Epithelial cell of prostate (primary cell): ENCODE data around the gene CUX1.
A peak's percentile ranks its signal among the peaks of the same experiment; 100 is the strongest.
"Not testable (repeated sequence)": the region's sequence is repeated elsewhere in the genome, so short reads cannot be mapped to it uniquely, and the experiment has no call there.

Source experiments
- DNase-seq: peaks from one replicate; pipeline ENCODE4 v3.0.0-alpha.2; 2011; ENCODE audit warnings: low read depth, low spot score
- H3K27ac ChIP-seq: fragments of 450-650 bp; 2 replicates; pipeline ENCODE4 v1.5.1; 2017; ENCODE audit warnings: mild to moderate bottlenecking

CUX1 gene

DNA sequence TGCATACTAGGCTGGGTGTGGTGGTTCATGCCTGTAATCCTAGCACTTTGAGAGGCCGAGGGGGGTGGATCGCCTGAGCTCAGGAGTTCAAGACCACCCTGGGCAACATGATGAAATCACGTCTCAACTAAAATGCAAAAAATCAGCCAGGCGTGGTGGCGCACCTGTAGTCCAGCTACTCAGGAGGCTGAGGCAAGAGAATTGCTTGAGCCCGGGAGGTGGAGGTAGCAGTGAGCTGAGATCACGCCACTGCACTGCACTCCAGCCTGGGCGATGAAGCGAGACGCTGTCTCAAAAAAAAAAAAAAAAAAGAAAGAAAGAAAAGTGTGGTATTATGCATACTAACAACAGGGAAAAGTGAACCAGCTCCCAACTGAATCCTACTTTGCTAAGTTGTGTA is 19.3 kb upstream of the CUX1 start:
- DNase-seq = not testable (repeated sequence)

GRCh38 chr7:101803203-101804087 is 14.0 kb upstream of the CUX1 start:
- DNase-seq = no peak

More for the DNA sequence above, 19.3 kb upstream of the CUX1 start:
- H3K27ac ChIP-seq = not testable (repeated sequence)

DNA sequence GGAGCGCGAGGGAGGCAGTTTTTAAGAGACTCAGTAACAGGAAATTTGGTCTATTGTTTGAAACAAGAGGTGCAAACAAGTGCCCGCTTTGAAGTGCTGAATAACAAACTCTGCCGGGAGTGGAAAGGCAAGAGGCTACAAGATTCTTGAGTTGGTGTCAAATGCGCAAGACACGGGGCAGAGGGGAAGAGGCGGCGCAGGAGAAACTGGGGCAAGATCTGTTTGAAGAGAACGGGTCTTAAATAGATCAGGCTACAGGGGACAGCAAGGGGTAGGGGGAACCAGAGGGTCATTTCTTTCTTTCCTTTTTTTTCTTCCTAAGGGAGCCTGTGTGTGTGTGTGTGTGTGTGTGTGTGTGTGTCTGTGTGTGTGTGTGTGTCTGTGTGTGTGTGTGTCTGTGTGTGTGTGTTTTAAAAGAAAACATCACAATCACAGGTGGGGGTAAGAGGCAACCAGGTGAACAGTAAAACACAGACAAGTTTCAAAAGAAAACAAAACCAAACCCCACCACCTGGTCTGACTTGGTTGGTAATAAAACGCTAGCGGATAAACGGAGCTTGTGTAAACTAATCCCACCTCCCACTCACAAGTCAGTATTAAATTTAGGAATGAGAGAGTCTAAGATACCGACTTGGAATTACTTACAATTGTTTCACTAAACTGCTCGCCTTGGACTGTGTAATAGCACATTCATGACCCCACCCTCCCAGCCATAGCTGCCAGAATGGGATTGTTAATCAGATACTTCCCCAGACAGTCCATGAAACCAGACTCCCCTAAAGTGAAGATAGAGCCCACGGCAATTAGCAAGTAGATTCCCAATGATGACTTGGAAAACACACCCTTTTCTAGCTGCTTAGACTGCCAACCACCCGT is 13.1 kb upstream of the CUX1 start:
- no peak overlapping the region for H3K27ac ChIP-seq
- DNase-seq = no peak

More at GRCh38 chr7:101803203-101804087, 14.0 kb upstream of the CUX1 start:
- no peak overlapping the region for H3K27ac ChIP-seq

DNA sequence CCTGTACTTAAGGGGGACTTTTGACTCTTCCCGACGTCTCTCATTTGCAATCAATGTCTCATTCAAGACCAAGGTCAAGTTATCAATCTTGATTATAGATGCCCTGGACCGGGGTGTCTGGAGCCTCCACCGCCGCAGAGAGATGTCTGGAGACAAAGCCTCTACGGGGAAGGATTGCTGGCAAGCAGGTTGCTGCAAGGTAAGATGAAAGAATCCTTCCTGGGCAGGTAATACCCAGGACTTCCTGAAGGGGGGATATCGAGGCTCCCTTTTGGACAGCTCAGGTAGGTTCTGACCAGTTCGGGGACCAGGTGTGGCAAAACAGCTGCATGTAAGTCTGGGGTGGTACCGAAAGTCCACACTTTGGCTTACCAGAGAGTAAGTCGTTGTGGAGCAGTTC is 12.5 kb upstream of the CUX1 start:
- DNase-seq = no peak
- no peak overlapping the region for H3K27ac ChIP-seq

- no peak overlapping the region for H3K27ac ChIP-seq
- no peak for DNase-seq
These were observed 4.8 kb upstream of the CUX1 start for GRCh38 chr7:101812595-101812994.

GRCh38 chr7:101813402-101814019 is 3.9 kb upstream of the CUX1 start:
- DNase-seq = no peak

GRCh38 chr7:101814081-101814990 is 3.1 kb upstream of the CUX1 start:
- peak overlapping the region; percentile 66 for H3K27ac ChIP-seq

More at GRCh38 chr7:101813402-101814019, 3.9 kb upstream of the CUX1 start:
- H3K27ac ChIP-seq = no peak overlapping the region

DNA sequence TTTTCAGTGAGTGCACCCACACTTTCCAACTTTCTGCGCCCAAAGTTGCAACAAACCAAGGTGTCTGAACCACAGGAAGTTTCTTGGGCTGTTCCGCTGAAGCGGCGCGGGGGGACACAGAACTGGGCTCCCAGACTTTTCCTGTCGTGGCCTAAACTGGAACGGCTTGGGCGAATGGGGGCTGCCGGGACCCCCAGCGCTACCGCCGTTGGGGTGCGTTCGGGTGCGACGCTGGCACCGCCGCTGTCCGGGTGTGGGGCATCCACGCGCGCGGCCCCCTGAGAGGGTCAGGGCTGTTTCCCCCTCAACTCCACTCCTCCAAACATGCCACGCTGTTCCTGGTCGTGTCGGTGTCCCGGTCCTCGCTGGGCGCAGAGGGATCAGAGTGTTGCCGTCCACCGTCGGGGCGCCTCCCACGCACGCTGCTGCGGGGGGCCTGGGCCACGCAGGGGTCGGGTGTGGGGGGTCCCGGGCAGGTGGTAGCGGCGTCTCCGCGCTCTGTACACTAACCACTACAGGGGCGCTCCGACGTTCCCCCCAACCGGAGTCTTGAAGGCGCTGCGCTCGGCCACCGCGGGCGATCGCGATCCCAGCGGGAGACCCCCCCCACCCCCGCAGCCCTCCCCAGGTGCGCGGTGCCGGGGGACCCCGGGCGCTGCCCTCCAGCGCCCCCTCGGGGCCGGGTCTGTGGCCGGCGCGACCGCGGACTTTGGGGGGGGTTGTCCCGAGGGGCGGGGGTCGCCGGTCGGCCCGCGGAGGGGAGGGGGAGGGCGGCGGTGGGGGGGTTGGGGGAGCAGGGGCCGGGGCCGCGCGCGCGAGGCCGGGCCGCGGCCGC is 2.2 kb upstream of the CUX1 start:
- peak overlapping the region; percentile 66 for H3K27ac ChIP-seq
- DNase-seq = no peak

More at GRCh38 chr7:101814081-101814990, 3.1 kb upstream of the CUX1 start:
- no peak for DNase-seq

DNA sequence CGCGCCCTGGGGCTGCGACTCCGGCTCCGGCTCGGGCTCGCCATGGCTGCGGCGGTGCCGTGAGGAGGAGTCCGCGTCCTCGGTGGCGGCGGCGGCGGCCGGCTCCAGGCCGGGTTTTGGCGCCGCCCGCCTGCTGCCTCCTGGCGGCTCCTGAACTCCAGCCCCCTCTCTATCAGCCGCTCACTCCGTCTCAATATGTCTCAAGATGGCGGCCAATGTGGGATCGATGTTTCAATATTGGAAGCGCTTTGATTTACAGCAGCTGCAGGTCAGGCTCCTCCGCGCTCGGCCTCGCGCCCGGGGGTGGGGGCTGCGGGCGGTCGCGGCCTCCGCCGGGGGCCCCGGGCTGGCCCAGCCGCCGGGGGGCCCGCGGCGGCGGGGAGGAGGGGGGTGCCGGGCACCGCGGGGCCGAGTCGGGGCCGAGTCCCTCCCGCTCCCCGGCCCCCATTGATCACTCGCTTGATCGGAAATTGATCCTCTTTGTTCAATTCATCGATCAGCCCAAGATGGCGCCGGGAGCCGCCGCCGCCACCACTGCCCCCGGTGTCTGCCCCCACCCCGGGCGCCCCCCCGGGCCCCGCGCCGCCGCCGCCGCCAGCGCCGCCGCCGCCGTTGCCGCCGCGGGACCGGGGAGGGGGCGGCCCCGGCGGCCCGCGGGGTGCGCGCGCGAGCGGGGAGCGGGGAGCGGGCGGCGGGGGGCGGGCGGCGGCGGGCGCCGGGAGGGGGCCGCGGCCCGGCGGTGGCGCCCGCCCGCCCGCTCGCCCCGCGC is 1.4 kb upstream of the CUX1 start:
- peak overlapping the region; percentile 66 for H3K27ac ChIP-seq
- peak; percentile 22 for DNase-seq

GRCh38 chr7:101816595-101817470 is 593 bp upstream of the CUX1 start:
- no peak for DNase-seq
- peak overlapping the region; percentile 77 for H3K27ac ChIP-seq

- peak overlapping the region; percentile 77 for H3K27ac ChIP-seq
- no peak for DNase-seq
These were observed 1.1 kb downstream of the CUX1 start for GRCh38 chr7:101818287-101819071.

DNA sequence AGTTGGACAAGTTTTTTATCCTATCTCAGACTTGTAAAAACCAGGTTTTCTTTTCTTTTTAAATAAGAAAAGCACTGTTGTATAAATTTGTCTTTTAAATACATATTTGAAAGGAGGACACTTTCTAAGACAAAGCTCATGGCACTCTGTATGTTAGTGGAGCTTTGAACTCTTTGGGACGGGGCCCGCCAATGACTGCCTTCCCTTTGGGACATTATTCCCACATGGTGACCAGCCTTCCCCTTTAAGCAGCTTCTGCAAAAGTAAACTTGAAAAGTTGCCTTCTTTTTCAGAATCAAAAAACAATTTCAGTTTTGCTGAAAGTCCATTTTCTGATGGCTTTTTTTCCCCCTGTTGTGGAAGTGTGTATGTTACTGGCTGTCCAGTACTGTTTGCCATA is 1.8 kb downstream of the CUX1 start:
- no peak for DNase-seq
- peak overlapping the region; percentile 77 for H3K27ac ChIP-seq

DNA sequence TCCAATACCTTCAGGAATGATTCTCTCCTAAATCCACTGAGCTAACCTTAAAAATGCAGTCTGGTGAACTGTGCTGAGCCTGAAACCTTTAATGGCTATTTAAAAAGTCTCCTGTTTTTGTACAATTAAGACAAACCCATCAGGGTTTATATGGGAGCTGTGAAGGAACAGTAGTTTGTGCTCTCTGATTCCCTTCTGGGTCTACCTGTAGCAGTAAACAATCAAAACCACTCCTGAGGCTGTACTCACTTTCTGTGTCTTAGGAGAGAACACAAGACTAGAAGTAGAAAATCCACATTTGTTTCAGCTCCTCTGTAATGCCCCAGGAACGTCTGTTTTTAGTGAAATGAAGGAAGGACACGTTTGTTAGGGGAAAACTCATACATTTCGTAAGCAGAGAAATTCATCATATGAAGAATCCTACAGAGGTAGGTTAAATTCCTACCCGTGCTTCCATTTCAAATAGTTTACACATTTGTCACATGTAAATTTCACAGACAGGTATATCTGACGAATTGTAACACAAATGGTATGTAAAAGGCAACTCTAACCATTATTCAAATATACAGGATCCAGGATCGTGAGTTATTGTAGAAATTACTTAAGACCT is 2.6 kb downstream of the CUX1 start:
- DNase-seq = no peak
- H3K27ac ChIP-seq = peak overlapping the region; percentile 77

GRCh38 chr7:101820703-101821102 is 3.3 kb downstream of the CUX1 start:
- DNase-seq = no peak
- H3K27ac ChIP-seq = peak overlapping the region; percentile 77

GRCh38 chr7:101822632-101823031 is 5.2 kb downstream of the CUX1 start:
- H3K27ac ChIP-seq, DNase-seq: not testable (repeated sequence)

DNA sequence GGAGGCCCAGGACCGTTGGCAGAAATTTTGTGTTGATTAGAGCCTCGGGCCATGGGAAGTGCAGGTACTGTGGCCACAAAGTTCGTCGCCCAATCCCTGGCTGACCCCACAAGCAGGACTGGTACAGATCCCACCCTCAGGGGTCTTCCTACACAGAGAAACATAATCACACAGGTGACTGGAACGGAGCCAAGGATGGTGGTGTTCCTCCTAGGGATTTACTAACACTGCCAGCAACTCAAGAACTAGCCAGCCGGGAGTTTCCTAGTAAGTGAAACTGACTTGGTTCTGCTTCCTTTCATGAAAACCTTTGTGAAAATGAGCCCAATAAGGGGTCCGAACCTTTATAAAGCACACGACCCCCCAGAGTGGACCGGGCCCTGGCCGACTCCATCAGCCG is 5.7 kb downstream of the CUX1 start:
- no peak for DNase-seq
- no peak overlapping the region for H3K27ac ChIP-seq
